ELF-1 (cell line): ENCODE data around the gene PKHD1.
"Not testable (repeated sequence)": the region's sequence is repeated elsewhere in the genome, so short reads cannot be mapped to it uniquely, and the experiment has no call there.

Source experiments
- DNase-seq: peaks from one replicate; pipeline ENCODE4 v3.0.0-alpha.2; 2016; ENCODE audit warnings: low read depth, low spot score

PKHD1 gene

DNA sequence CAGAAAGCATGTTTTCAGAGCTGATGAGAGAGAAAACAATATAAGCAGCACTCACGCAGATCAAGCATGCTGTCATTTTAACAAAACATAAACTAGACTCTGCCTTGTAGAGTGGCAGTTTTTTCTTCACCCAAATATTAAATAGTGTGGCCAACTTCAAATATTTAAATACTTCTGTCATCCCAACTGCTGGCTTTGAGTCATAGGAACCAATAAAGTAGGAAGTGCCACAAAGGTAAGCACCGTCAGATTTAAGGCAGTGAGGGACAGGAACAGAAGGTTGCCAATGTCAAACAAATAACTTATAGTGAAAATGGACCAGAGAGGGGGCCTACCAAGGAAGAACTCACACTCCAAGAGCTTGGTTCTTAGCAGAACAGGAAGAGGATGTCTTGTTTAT, 222.2 kb downstream of the PKHD1 start:
- no peak for DNase-seq

DNA sequence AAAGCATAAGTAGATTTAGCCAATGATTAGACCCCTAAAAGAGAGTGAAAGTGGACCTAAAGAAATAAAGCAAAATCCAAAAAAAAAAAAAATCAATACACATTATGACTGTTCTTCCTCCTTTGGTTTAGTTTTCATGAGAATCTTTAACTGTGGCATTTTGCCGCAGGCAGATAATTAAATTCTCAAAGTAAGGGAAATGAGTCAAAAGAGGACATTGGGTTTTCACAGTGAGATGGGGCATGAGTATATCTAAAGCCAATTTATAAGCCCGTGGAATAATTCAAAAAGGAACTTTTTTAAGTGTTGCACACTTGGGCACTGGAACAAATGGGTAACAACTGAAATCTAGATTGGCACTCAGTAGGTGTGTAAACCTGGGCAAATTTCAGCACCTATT, 230.3 kb downstream of the PKHD1 start:
- DNase-seq = no peak

GRCh38 chr6:51856508-51856907, 230.9 kb downstream of the PKHD1 start:
- DNase-seq = no peak

- peak; percentile 70 for DNase-seq
These were observed 231.9 kb downstream of the PKHD1 start for GRCh38 chr6:51855310-51856082.

- peak; percentile 40 for DNase-seq
These were observed 232.5 kb downstream of the PKHD1 start for GRCh38 chr6:51854876-51855275.

- DNase-seq = no peak
These were observed 233.1 kb downstream of the PKHD1 start for GRCh38 chr6:51854347-51854746.

DNA sequence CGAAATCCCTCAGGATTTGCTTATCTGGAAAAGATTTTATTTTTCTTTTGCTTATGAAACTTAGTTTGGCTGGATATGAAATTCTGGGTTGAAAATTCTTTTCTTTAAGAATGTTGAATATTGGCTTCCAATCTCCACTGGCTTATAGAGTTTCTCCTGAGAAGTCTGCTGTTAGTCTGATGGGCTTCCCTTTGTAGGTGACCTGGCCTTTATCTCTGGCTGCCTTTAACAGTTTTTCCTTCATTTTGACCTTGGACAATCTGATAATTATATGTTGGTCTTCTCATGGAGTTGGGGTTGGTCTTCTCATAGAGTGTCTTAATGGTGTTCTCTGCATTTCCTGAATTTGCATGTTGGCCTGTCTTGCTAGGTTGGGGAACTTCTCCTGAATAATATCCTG, 234.3 kb downstream of the PKHD1 start:
- DNase-seq = not testable (repeated sequence)

GRCh38 chr6:51846531-51846930, 240.9 kb downstream of the PKHD1 start:
- peak; percentile 39 for DNase-seq

- peak; percentile 23 for DNase-seq
These were observed 243.1 kb downstream of the PKHD1 start for GRCh38 chr6:51844336-51844735.

- DNase-seq = no peak
These were observed 243.9 kb downstream of the PKHD1 start for GRCh38 chr6:51843456-51844056.

- peak; percentile 59 for DNase-seq
These were observed 244.5 kb downstream of the PKHD1 start for GRCh38 chr6:51842804-51843378.

GRCh38 chr6:51842061-51842803, 245.2 kb downstream of the PKHD1 start:
- DNase-seq = no peak

DNA sequence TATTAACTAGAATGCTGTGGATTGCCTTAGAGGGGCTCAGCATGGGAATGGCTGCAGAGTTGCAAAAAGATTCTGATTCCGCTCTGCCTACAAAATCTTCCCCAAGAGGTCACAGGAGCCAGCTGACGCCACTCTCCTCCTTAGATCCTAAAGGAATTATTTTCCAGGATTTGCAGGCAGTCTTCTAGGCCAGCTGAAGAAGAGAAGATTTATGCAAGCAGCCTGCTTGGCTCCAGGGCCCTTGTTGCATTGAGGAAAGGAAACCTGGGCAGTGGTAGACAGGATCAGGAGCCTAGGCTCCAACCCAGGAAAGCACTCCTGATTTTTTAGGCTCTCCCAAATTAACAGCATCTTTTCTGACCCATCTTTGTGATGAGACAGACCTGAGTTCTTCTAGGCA, 245.8 kb downstream of the PKHD1 start:
- peak; percentile 45 for DNase-seq

- peak; percentile 11 for DNase-seq
These were observed 247.6 kb downstream of the PKHD1 start for GRCh38 chr6:51839726-51840374.

- no peak for DNase-seq
These were observed 256.7 kb downstream of the PKHD1 start for GRCh38 chr6:51830666-51831065.

DNA sequence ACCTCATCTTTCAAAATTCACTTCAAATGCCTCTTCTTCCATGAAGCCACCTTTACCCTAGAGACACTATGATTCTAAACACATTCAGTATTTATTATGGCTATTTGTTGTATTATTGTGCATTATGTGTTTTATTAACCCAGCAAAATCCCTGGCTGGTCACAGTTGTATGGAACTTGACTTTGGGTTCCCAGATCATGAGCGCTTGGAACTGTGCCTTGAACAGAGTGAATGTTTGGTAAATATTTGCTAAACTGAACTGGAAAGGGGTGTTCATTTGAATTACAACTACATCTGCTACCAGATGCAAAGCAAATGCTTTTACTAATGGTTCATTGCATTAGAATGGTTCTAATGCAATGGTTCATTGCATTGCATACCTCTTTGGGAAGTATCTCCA, 259.8 kb downstream of the PKHD1 start:
- DNase-seq = no peak

DNA sequence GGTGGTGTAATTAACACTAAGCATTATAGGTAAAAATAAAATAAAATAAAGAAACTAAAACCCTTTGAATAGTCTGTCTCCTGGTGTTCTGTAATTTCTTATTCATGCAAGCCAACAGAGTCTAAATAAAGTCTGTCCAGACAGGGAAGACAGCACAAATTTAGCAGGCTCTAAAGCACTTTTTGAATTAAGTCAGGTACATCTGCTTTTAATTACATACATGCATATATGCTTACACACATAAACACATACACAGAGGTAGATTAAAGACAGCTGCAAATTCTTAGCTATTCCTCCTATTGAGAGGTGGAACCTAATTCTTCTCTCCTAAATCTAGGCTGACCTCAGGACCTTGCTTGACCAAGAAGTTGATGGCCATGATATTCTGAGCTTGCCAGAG, 262.5 kb downstream of the PKHD1 start:
- DNase-seq = no peak

DNA sequence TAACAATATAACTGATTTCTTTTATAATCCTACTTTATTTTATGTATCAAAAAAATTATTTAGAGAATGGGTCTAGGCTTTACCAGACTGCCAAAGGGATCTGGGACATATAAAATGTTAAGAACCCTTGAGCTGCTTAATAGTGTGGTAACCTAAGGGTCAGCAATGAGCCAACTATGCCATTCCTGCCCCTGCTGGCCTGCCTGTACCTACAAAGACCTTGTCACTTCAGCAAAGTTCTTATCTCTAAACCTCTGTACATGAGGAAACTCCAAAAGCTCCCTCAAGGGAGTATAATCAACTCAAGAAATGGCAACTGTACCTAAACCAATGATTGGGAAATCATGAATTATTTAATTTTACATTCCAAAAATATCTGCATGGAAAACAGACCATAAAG, 266.9 kb downstream of the PKHD1 start:
- DNase-seq = no peak

DNA sequence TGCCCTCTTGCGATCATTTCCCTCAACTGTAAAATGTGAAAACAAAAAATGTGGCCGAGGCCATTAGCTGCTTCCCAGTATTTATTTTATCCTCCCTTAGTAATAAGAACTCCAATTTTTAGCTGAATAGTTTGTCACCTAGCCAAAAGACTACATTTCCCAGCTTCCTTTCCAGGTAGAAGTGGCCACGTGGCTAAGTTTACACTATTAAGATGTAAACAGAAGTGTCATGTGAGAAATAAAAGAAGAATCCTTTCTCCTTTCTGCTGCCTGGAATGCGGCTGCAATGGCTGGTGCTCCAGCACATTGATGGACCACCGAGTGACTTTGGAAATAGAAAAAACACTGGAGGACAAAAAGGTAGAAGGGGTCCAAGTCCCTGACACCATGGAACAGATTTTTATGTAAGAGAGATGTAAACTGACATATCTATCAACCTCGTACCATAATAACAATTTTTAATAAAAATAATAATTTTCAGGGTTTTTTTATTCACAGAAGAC, 268.8 kb downstream of the PKHD1 start:
- no peak for DNase-seq

DNA sequence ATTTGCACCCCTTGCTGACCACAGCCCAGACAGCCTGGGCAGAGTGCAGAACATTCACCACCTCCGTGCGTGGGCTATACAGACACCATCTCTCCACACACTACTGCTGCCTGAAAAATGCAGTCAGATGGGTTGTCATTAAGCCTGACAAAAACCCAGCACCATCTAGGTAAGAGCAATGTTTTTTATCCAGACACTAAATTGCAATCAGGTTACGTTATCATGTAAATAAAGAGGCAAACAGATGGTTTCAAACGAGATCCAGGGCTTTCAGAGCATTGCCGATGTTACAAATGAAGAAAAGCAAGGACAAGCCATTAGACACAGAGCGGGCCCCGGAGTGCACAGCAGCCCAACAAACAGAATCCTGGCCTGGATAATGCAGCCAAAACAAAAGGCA, 269.6 kb downstream of the PKHD1 start:
- DNase-seq = no peak

- DNase-seq = peak; percentile 68
These were observed 273.0 kb downstream of the PKHD1 start for GRCh38 chr6:51814418-51814817.

DNA sequence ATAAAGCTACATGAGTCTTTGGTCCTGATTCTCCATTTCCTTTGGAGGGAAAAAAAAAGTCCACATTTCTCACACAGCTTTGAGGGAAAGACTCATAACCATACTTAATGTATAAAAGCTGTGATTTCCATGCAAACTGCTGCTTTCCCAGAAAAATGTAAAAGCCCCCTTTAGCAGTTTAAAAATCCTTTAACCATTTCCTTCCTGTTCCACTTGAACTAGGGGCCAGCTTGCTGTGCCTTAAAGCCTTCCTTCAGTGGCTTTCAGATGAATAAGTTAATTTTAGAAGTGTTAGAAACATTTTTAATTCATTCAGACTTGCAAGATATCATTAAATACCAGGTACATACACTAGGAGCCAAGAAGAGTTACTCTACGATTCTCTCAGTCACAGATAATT, 273.5 kb downstream of the PKHD1 start:
- DNase-seq = no peak
